OCI-LY7 (cell line): ENCODE results near the gene KLHL4.

Experiments used
- EZH2phosphoT487 ChIP-seq: fragments of 200-600 bp; sonication (generic); IDR thresholded peaks from 2 replicates; pipeline ENCODE4 v1.6.1; 2018; ENCODE audit warnings: low read depth, borderline replicate concordance, mild to moderate bottlenecking, mixed run types, antibody characterized with exemption, low read length, moderate library complexity, mixed read lengths
- TF ChIP-seq, protein P1 (sequence below): fragments of 200-600 bp; sonication (generic); conservative IDR thresholded peaks from 2 replicates; pipeline ENCODE4 v1.5.1; 2014; ENCODE audit warnings: mild to moderate bottlenecking, antibody characterized with exemption, low read length, moderate library complexity, mixed read lengths

DNA sequence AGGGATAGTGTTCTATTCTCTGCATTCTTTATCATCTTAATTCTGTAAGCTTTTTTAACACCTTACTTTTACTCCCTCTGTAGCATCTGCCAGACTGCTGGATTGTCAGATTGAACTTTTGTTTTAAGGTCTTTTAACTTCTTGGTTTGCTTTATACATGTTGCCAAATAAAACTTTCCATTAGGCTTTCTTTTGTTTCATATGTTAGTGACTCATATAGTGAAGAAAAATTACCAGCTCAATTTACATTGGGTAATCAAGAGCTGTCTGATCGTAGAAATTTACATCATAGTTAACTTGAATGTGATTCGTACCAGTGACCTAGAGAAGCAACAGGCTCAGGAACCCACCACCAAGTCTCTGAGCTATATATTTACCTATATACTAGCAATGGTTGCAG lies 28.5 kb upstream of the KLHL4 start:
- TF ChIP-seq, protein P1, sequence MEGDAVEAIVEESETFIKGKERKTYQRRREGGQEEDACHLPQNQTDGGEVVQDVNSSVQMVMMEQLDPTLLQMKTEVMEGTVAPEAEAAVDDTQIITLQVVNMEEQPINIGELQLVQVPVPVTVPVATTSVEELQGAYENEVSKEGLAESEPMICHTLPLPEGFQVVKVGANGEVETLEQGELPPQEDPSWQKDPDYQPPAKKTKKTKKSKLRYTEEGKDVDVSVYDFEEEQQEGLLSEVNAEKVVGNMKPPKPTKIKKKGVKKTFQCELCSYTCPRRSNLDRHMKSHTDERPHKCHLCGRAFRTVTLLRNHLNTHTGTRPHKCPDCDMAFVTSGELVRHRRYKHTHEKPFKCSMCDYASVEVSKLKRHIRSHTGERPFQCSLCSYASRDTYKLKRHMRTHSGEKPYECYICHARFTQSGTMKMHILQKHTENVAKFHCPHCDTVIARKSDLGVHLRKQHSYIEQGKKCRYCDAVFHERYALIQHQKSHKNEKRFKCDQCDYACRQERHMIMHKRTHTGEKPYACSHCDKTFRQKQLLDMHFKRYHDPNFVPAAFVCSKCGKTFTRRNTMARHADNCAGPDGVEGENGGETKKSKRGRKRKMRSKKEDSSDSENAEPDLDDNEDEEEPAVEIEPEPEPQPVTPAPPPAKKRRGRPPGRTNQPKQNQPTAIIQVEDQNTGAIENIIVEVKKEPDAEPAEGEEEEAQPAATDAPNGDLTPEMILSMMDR: no peak
- TF ChIP-seq EZH2phosphoT487: no peak
